C4-2B (cell line): ENCODE measurements around the gene CACNA1B.

Experiments used
- CTCF ChIP-seq: fragments of 450-650 bp; conservative IDR thresholded peaks from 2 replicates; pipeline ENCODE4 v1.5.1; 2017; ENCODE audit warnings: mild to moderate bottlenecking
- ZFX ChIP-seq: fragments of 450-650 bp; IDR thresholded peaks from 2 replicates; pipeline ENCODE4 v1.6.1; 2017

DNA sequence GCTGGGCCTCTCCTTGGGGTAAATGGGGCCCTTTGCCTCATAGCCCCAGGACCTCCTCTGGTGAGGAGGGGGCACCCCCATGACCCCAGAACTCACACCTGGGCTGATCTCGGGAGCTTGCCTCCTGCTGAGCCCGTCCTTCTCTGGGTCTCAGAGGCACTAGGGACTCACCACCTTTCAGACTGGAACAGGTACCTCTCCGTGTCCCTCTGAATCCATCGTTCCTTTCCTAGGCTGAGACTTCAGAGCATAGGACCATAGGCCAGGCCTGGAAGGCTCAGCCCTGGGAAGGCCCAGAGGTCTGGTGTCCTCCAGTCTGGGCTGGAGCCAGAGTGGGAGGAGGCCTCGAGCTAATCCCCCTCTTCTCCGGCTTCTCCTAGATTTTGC, 97.9 kb downstream of the CACNA1B start:
- TF ChIP-seq CTCF (no peak), ZFX (no peak)
